WI38 (cell line): Measurements from ENCODE around the gene MYO16.

Source experiments
- H3K4me3 ChIP-seq: 2 replicates; pipeline ENCODE4 v1.5.1; 2011; ENCODE audit warnings: low read depth, mild to moderate bottlenecking, control low read depth, low read length
- TF ChIP-seq, protein P1 (sequence below): IDR thresholded peaks from 2 replicates; pipeline ENCODE4 v1.5.1; 2012; ENCODE audit warnings: low read depth, mild to moderate bottlenecking, control low read depth, low read length

Gene MYO16

DNA sequence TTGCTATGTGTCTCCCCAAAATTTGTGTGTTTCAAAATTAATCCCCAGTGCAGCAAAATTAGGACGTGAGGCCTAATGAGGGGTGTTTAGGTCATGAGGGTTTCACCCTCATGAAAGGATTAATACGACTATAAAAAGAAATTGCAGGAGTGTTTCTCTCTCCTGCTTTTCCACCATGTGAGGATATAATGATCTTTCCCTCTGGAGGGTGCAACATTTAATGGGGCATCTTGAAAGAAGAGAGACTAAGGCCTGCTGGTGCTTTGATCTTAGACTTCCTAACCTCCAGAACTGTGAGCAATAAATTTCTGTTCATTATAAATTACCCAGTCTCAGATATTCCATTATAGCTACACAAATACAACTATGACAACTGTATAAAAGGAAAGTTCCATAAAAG lies 183.2 kb downstream of the MYO16 start:
- TF ChIP-seq, protein P1, sequence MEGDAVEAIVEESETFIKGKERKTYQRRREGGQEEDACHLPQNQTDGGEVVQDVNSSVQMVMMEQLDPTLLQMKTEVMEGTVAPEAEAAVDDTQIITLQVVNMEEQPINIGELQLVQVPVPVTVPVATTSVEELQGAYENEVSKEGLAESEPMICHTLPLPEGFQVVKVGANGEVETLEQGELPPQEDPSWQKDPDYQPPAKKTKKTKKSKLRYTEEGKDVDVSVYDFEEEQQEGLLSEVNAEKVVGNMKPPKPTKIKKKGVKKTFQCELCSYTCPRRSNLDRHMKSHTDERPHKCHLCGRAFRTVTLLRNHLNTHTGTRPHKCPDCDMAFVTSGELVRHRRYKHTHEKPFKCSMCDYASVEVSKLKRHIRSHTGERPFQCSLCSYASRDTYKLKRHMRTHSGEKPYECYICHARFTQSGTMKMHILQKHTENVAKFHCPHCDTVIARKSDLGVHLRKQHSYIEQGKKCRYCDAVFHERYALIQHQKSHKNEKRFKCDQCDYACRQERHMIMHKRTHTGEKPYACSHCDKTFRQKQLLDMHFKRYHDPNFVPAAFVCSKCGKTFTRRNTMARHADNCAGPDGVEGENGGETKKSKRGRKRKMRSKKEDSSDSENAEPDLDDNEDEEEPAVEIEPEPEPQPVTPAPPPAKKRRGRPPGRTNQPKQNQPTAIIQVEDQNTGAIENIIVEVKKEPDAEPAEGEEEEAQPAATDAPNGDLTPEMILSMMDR: no peak

DNA sequence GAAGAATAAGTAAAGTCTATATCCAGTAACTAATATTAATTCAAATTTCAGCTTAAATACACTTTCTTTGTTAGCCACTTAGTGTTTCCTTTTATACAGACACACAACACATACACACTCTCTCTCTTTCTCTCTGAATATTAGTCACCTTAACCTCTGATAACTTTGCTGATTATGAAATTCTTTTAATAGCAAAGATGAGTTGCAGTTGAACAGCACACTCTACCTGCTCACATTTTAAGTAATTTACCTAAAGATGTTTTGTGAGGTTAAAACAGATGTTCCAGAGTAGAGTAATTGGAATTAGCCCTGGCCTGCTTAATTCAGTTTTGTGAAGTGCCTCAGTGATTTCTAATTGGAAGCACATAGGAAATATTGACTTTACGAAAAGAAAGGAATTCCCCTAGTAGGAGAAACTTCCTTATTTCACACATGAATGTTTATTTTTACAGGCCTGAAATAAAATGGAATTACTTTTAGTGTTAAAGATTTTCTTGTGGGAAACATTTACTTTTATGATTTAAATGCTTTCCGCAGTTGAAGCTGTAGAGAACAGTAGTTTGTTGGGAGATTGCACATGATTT lies 184.3 kb downstream of the MYO16 start:
- TF ChIP-seq, protein P1: no peak
- no peak overlapping the region for H3K4me3 ChIP-seq

More for the DNA sequence above, 183.2 kb downstream of the MYO16 start:
- no peak overlapping the region for H3K4me3 ChIP-seq

DNA sequence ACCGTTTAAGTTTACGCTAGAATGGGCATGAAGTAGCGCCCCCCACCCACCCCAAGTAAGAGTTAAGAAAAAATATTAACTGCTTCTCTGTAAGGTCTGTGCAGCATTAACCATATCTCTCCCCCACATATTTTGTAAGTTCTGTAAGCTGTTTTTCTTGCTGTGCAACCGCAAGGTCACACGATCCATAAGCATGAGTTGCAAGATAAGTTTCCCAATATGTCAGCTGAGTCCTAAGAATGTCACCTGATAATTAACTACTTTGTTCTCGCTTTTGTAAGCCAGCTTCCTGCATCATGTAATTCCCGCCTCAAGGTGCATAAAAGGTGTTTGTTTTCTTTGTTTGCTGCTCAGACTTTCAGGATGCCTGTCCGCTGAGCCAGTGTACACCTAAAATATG lies 187.0 kb downstream of the MYO16 start:
- no peak overlapping the region for H3K4me3 ChIP-seq
- TF ChIP-seq, protein P1: no peak

DNA sequence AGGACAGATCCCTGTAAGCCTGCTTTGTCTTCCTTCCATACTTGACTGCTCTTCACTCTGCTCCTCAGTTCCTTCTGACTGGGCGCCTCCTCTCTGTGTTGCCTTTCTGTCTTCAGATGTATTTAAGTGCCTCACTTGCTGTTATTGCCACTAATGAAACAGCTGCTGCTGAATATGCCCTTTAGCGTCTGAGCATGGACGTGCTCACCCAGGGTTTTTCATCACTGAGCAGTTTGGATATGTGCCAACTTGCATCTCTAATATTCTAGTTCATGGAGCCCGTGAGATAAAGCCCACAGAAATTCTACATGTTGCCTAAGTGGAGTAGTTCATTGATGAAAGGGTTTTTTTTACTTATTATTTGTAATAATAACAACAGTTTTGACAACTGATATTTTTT lies 198.2 kb downstream of the MYO16 start:
- TF ChIP-seq, protein P1: no peak
- H3K4me3 ChIP-seq: no peak overlapping the region

DNA sequence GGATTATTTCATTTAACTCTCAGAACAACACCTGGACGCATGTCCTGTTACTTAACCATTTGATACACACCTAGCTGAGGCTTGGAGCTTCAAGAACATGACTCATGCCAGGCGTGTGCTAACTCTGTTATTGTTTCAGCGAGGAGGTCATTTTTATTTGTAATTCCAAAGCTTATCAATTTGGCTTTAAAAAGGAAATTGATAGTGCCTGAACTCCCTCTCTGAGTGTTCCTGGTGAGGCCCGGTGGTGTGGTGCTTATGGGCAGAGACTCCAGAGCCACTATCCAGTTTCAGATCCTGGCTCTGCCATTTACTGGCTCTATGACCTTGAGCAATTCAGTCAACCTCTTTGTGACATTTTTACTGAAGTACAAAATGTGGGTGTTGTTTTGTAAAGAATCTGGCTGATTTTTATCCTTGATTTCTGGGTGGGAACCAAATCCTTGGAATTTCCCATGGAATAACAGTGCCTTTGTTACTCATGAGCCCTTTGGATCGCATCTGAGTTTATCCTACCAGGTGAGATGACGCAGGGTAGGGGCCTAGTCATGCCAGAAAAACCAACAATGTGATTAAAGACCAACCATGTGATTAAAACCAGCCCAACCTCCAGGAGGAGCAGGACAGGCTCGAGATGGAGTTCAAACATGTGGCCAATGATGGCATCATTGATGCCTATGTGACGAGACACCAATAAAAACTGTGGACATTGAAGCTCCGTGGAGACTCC lies 198.8 kb downstream of the MYO16 start:
- H3K4me3 ChIP-seq: no peak overlapping the region
- TF ChIP-seq, protein P1: no peak

DNA sequence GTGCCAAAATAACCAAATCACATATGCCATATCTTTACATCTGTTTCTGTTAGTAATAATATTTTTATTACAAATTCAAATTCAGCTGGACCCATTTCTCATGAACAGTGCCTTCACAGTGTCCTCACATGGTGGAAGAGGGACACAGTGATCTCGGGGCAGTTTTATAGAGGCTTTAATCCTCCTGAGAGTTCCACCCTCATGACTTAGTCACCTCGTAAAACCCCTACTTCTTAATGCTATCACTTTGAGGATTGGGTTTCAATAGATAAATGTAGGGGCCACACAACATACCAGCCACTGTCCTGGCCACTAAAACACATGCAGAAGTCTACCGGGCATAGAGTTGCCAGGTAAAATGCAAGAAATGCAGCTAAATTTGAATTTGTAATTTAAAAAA lies 201.5 kb downstream of the MYO16 start:
- no peak overlapping the region for H3K4me3 ChIP-seq

DNA sequence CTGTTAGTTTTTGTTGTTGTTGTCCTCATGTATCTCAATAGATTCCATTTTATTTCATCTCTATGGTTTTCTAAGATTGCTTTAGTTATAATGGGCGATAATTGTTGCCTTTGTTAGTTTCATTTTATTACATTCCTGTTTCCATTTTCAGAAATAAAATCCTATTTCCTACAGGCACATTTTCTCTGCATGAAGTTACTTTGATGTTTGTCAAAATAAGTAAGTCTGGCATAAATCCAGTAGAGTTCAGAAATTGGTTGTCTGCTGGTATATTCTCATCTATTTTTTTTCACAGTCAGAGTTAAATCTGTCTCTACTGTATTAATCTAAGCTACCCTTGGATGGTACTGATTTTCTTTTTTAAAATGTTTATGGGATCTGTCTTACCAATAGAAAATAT lies 204.1 kb downstream of the MYO16 start:
- H3K4me3 ChIP-seq: no peak overlapping the region
- TF ChIP-seq, protein P1: no peak

More for the DNA sequence above, 201.5 kb downstream of the MYO16 start:
- TF ChIP-seq, protein P1: no peak
